ENCODE measurements around the gene CIDEC. TPM values are rescaled to one million over a fixed set of nuclear protein-coding genes. Genes with fewer than 3 reads are reported as not detected.

CIDEC gene
- total and polyA plus RNA-seq, 9 of the 15 experiments (the other 6 are each of a cell fraction or from before 2014, with no cell fraction given), result not detected

DNA sequence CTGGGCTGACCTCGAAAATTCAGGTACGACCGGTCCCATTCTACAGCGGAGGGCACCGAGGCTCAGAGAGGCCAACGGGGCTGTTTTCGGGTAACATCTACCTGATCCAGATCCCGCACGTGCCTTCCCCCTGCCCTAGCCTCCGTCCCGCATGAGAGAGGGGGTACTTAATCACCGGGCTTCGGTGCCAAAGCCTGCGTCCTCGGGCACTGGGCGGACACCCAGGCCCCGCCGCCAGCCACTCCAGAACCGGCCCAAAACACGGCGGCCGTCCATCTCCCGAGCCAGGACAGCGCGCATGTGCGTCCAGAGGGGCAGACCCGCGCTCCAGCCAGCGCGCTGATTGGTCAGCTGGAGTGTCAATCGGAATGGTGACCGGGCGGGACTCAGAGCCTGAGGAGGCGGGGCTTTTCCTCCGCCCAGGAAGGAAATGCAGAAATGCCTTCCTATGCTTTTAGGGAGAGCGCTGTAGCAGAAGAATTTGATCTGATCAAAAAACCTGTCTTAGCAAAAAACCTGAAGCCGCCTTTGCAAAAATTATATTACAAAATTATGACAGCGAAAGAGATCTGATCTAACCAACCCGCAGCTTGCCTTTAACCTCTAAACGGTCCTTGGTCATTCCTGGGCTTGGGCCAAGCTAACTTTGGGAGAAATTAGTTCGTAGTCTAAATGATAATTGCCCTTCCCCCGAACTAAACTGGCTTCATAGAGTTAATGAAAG is 36.2 kb downstream of the CIDEC start, which contains the start of gene RPUSD3 (continued):
- TF ChIP-seq, protein P1, sequence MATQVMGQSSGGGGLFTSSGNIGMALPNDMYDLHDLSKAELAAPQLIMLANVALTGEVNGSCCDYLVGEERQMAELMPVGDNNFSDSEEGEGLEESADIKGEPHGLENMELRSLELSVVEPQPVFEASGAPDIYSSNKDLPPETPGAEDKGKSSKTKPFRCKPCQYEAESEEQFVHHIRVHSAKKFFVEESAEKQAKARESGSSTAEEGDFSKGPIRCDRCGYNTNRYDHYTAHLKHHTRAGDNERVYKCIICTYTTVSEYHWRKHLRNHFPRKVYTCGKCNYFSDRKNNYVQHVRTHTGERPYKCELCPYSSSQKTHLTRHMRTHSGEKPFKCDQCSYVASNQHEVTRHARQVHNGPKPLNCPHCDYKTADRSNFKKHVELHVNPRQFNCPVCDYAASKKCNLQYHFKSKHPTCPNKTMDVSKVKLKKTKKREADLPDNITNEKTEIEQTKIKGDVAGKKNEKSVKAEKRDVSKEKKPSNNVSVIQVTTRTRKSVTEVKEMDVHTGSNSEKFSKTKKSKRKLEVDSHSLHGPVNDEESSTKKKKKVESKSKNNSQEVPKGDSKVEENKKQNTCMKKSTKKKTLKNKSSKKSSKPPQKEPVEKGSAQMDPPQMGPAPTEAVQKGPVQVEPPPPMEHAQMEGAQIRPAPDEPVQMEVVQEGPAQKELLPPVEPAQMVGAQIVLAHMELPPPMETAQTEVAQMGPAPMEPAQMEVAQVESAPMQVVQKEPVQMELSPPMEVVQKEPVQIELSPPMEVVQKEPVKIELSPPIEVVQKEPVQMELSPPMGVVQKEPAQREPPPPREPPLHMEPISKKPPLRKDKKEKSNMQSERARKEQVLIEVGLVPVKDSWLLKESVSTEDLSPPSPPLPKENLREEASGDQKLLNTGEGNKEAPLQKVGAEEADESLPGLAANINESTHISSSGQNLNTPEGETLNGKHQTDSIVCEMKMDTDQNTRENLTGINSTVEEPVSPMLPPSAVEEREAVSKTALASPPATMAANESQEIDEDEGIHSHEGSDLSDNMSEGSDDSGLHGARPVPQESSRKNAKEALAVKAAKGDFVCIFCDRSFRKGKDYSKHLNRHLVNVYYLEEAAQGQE (IDR thresholded peaks at IDR 0.05; ENCODE audit: borderline replicate concordance), result no peak
- TF ChIP-seq, protein P1 (CRISPR knock-in tag; IDR thresholded peaks at IDR 0.05; ENCODE audit: low read depth), result no peak
- peak; percentile 90 for TF ChIP-seq POLR2B (IDR thresholded peaks at IDR 0.05; ENCODE audit: low read depth, partially characterized antibody)
- TF ChIP-seq, protein P2, sequence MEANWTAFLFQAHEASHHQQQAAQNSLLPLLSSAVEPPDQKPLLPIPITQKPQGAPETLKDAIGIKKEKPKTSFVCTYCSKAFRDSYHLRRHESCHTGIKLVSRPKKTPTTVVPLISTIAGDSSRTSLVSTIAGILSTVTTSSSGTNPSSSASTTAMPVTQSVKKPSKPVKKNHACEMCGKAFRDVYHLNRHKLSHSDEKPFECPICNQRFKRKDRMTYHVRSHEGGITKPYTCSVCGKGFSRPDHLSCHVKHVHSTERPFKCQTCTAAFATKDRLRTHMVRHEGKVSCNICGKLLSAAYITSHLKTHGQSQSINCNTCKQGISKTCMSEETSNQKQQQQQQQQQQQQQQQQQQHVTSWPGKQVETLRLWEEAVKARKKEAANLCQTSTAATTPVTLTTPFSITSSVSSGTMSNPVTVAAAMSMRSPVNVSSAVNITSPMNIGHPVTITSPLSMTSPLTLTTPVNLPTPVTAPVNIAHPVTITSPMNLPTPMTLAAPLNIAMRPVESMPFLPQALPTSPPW (CRISPR knock-in tag; IDR thresholded peaks at IDR 0.05), result peak; percentile 67
- TF ChIP-seq, protein P3, sequence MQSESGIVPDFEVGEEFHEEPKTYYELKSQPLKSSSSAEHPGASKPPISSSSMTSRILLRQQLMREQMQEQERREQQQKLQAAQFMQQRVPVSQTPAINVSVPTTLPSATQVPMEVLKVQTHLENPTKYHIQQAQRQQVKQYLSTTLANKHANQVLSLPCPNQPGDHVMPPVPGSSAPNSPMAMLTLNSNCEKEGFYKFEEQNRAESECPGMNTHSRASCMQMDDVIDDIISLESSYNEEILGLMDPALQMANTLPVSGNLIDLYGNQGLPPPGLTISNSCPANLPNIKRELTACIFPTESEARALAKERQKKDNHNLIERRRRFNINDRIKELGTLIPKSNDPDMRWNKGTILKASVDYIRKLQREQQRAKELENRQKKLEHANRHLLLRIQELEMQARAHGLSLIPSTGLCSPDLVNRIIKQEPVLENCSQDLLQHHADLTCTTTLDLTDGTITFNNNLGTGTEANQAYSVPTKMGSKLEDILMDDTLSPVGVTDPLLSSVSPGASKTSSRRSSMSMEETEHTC (IDR thresholded peaks at IDR 0.05), result no peak
- no peak for TF ChIP-seq ZNF76 (CRISPR knock-in tag; IDR thresholded peaks at IDR 0.05; ENCODE audit: borderline replicate concordance)
- no peak for TF ChIP-seq MCM2 (IDR thresholded peaks at IDR 0.05; ENCODE audit: low read depth)
- TF ChIP-seq EP400 (IDR thresholded peaks at IDR 0.05), result peak; percentile 91
- TF ChIP-seq ZSCAN32 (CRISPR knock-in tag; IDR thresholded peaks at IDR 0.05), result no peak
- TF ChIP-seq NFRKB (IDR thresholded peaks at IDR 0.05; ENCODE audit: low read depth), result peak; percentile 79
- TF ChIP-seq YY1 (IDR thresholded peaks at IDR 0.05; ENCODE audit: borderline replicate concordance in 1 of 3, control insufficient read depth in 1 of 3, extremely low read depth in 1 of 3, insufficient read depth in 3 of 3, insufficient read length in 1 of 3, insufficient replicate concordance in 2 of 3, low read depth in 1 of 3, low read length in 2 of 3), result peak in 2 of 3 experiments; percentile 47 to 78
- TF ChIP-seq, protein P4, sequence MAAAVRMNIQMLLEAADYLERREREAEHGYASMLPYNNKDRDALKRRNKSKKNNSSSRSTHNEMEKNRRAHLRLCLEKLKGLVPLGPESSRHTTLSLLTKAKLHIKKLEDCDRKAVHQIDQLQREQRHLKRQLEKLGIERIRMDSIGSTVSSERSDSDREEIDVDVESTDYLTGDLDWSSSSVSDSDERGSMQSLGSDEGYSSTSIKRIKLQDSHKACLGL (CRISPR knock-in tag; IDR thresholded peaks at IDR 0.05; ENCODE audit: borderline replicate concordance, poor library complexity, severe bottlenecking), result no peak
- no peak for TF ChIP-seq SOX6 (IDR thresholded peaks at IDR 0.05)
- no peak for TF ChIP-seq PHB2 (IDR thresholded peaks at IDR 0.05; ENCODE audit: low read depth)
- no peak for TF ChIP-seq NEUROD1 (IDR thresholded peaks at IDR 0.05; ENCODE audit: borderline replicate concordance, low read depth, low read length, partially characterized antibody)
- no peak for TF ChIP-seq LARP7 (IDR thresholded peaks at IDR 0.05)
